GM19240 (cell line): ENCODE measurements around the gene ZBTB16.
"Not testable (repeated sequence)": the region's sequence is repeated elsewhere in the genome, so short reads cannot be mapped to it uniquely, and the experiment has no call there.

Source experiments
- DNase-seq: peaks from one replicate; pipeline ENCODE4 v3.0.0; 2011; ENCODE audit warnings: low spot score; ENCODE audit not compliant: insufficient read length

ZBTB16 gene

GRCh38 chr11:114042234-114042633, 17.3 kb upstream of the ZBTB16 start:
- no peak for DNase-seq

- no peak for DNase-seq
Observed at GRCh38 chr11:114044042-114044871, 15.3 kb upstream of the ZBTB16 start.

- DNase-seq = no peak
Observed at GRCh38 chr11:114047327-114047726, 12.2 kb upstream of the ZBTB16 start.

DNA sequence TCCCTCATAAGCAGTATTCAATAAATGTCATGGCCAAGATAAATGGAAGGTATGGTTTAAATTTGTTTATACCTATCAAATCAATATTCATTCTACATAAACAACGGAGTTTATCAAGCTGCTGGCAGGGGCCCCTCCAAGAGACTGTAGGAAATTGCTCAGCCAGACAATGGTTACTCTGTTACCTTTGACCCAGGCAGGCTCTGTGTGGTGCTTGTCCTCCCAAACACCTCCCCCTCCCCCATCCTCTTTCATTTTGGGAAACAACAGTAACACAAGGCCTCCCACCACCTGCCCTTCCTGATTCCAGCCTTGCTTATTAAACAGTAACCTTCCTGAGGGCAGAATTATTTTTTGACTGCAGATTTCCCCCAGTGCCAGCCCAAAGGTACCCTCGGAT, 10.5 kb upstream of the ZBTB16 start:
- DNase-seq = no peak

- not testable (repeated sequence) for DNase-seq
Observed at GRCh38 chr11:114049766-114050165, 9.7 kb upstream of the ZBTB16 start.

- DNase-seq = no peak
Observed at GRCh38 chr11:114050258-114050927, 9.1 kb upstream of the ZBTB16 start.

DNA sequence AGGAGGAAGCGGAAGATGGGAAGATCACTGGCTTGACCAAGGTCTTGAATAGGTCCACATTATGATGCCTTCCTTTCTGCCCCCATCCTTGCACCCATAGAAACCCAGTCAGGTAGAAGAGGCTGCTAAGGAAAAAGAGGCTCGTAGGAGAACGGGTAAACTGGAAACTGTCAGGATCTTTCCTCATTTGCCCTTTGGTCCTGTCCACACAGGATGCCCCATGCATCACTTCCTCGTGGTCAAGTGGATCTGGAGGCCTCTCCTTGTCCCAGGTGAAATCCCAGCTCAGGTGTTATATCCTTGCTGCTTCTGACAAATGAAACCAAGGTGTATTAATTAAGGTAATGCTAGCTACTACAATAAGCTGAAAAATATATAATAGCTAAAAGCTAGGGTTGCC, 8.0 kb upstream of the ZBTB16 start:
- no peak for DNase-seq

- DNase-seq = no peak
Observed at GRCh38 chr11:114052160-114052559, 7.4 kb upstream of the ZBTB16 start.

- no peak for DNase-seq
Observed at GRCh38 chr11:114053406-114053805, 6.1 kb upstream of the ZBTB16 start.

GRCh38 chr11:114054806-114055205, 4.7 kb upstream of the ZBTB16 start:
- no peak for DNase-seq

DNA sequence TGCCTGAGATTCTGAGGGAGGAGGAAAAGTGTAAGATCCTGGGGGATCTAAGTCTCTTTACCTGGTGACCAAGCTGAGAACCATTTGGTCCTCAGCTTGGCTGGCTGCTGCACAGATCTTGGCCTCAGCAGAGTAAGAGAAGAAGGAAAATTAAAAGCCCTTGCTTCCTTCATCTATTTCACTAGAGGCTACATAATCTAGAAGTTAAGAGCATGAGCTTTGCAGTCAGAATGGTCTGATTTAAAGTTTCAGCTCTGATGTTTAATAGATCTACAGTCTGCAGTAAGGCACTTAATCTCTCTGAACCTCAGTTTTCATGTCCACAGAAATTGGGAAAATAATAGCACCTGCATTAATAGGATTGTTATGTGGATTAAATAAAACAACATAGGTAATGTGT, 3.1 kb upstream of the ZBTB16 start:
- no peak for DNase-seq

DNA sequence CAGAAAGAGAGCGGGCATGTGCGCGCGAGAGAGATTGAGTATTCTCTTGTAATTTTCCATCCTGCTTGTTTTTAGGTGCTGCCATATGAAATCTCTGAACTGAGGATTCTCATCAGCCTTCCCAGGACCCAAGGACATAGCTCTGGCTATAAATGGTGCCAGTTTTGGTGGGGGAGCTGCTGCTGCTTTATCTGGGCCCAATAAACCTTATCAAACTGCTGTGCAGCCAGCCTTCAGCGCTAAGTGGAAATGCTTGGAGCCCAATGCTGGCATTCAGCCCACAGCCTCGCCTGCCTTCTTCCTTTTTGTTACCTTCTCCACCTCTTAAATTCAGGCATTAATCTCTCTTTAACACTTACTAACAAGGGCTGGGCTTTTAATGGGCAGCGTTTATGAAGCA, 2.4 kb upstream of the ZBTB16 start:
- no peak for DNase-seq

DNA sequence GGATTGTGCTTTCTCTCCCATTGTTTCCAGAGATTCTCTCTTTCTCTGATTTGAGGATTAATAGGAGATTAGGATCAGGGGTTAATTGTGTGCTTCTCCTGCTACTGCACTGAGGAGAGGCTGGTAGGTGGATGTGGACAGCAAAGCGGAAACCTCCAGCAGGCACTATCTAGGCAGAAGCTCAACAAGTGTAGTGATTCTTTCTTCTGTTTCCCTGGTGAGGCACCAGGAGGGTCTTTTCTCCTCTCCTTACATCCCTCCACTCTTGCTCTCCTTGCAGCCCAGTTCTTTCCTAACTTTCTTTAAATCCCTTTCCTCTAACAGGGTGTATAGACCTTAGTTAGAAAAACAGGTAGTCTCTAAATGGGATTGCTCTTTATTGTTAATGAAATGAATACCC, 1.9 kb upstream of the ZBTB16 start:
- no peak for DNase-seq

DNA sequence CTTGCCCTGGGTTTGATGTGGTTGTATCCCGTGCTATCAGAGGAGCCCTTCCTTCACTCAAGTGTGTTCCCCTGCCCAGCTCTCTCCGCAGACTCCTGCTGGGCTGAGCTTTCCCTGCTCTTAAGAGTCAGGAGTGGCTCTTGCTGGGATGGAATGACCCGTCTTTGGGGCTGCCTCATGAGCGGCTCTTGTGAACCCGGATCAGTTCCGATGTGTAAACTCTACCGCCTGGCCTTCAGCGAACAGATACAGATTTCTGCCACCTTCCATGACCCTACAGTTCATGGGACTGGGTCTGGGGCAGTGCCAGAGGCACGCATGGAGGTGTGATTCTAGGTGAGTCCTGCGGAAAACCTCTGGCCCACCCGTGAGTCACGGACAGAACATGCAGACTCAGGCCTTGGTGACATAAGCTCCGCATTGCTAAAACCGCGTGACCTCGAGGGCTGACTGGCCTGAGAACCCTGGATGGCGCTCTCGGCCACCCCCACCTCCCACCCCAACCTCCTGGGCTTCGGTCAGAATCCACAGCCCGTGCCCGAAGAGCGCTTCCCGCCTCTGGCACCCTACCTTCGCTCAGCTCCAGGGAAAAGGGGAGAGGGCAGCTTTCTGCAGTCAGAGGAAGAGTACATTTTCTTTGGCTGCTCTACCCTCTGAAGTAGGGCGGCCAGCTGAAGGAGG, 1.3 kb upstream of the ZBTB16 start:
- DNase-seq = no peak

DNA sequence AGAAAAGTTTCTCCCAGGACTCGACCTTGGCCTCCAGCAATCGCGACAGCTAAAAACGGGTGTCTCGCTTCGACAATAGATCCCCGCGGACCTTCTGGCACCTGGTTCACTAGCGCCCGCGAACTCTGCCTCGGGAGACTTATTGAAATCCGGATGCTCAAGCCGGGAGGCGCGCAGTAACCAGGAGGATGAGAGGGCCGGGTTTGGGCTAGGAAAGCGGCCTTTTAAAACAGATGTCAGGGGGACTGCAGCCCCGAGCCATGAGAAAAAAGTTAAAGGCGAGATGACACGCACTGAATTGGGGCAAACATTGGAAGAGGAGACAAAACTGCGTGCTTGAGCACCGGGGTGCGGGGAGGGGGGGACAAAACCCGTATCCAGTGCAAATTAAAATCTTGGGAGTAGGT, 637 bp upstream of the ZBTB16 start:
- DNase-seq = no peak

DNA sequence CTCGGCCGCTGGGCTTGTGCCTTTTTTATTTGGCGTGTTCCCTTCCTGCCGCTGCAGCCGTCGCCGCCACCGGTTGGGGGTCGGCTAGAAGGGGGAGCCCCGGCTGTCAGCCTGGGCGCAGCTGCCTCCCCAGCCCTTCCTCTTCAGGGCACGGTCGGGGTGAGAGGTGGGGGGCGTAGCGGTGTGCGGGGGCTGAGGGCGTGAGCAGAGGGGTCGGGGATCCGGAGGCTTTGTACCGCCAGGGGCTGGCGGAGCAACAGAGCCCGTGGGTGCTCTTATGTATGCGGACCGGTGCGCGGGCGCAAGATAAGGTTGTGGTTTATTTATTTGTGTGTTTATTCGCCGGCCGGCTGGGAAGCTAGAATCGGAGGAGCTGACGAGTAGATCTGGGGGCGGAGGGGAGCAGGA, 477 bp downstream of the ZBTB16 start:
- DNase-seq = no peak

DNA sequence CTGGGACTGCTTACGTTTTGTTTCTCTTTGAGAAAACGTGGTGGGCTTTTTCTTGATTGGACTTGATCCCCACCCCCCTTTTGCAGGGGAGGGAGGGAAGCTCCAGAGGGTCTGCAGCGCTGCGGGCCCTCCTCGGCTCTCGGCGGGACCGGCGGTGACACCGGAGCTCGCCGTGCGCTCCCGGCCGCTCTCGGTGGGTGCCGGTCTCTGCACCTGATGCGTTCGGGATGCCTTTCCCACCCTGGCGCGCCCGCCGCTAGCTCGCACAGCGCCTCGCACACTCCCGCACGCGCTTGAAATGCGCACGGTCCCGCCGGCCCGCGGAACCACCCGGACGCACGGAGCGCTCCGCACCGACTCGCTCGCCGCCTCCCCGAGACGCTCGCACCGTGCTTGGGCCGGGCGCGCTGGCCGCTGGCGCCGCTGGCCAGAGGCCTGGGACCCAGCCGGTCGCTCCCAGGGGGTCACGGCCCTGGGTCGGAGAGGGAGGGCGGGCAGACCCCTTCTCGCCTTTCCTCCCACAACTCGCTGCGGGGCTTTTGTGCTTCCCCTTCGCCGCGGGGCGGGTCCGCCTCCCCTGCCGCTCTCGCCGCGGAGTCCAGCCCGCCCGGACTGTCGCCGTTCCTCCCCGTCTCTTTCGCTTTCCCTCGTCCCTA, 1.0 kb downstream of the ZBTB16 start:
- no peak for DNase-seq

- DNase-seq = no peak
Observed at GRCh38 chr11:114061048-114061680, 1.7 kb downstream of the ZBTB16 start.

GRCh38 chr11:114061681-114062049, 2.2 kb downstream of the ZBTB16 start:
- no peak for DNase-seq

DNA sequence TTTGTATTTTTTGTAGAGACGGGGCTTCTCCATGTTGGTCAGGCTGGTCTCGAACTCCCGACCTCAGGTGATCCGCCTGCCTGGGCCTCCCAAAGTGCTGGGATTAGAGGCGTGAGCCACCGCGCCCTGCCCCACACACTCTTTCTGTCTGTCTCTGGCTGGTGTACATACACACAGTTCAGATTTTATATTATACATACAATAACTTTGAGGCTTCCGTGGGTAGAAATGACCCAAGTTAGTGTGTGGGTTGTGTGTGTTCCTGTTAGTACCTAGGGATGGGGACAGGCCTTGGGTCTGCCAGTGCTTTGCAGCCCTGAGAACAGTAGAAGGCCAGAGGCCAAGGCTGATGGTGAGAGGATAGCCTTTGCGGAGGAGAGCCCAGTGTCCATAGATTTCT, 2.8 kb downstream of the ZBTB16 start:
- DNase-seq = no peak

- DNase-seq = no peak
Observed at GRCh38 chr11:114063149-114063828, 3.8 kb downstream of the ZBTB16 start.
